DMS79 (cell line): ENCODE results near the gene PTPRU.

Source experiments
- DNase-seq: peaks from one replicate; lab custom pipeline; 2025; lab: John Stamatoyannopoulos, UW

PTPRU gene

DNA sequence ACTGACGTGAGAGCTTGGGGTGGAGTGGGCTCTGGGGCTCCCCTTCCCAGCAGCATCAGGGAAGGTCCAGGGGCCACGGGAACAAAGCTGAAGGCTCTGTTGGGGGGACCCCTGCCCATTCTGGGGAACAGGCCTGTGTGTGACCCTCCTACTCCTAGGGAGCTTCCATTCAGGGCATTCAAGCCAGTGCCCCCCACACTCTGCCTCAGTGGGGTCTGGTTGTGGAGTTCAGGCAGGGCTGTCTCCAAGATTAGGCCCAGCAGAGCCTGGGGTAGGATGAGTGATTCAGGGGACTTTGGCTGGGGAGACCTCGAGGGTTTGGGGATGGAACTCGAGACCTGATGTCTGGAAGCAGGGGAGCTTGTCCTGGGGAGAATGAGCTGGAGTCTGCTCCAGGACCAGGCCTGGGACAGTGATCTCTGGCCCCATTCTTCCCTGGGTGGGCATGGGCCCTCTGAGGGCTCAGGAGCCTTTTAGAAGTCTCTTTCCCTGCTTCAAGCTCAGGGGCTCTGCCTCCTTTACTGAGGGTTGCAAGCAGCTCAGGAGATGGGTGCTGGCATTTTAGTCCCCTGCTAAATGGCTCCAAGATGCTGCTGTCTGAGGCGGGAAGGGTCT, 81.7 kb downstream of the PTPRU start:
- DNase-seq: no peak

DNA sequence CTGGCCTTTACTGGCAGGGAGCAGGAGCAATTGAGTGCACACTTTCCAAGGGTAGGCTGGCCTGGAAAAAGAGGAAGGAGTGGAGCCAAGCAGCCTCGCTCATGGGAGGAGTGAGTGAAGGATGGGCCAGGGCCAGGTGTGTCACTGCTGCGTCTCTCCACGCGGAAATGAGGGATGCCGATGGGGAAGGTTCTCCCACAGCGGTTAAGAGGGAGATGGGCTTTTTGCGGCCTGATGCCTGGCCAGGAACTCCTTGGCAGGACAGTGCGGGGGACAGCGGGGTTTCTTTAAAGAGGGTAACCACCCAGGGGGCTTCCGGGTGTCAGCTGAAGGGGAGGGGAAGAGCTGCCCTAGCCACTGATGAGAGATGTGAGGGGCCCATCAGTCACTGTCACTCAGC, 82.4 kb downstream of the PTPRU start:
- DNase-seq: no peak

DNA sequence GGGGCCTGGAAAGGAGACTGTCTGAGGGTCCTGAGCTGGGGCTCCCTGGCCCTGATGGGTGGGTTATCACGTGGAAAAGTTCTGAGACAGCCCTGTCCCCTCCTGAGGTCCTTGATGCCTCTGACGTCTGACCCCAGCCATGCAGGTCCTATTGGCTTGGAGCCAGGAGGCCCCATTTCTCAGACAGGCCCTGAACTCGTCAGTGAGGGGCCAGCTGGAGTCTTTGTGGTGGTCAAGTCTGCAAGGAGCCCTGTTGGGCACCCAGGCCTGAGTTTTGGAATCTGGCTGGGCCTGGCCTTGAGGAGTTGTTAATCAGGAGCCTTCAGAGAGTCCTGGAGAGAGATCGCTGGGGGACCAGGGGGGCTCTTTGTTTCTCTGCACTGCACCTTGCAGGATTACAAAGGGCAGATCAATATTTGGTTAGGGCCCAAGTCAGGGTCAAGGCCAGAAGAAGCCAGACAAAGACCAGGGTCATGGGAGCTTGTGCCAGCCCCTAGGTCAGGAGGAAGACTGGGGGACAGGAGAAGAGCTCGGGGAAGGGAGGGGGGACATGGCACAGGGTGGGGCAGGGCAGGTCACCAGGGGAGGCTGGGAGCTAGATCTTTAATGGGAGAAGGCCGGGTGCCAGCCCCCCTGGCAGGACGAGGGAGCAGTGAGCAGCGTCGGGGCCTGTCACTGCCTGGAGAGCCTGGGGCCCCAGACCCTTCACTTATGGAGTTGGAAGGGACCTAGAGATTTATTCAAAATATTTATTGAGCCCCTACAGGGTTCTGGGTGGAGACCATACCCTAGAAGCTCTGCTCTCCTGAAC, 83.2 kb downstream of the PTPRU start:
- no peak for DNase-seq

DNA sequence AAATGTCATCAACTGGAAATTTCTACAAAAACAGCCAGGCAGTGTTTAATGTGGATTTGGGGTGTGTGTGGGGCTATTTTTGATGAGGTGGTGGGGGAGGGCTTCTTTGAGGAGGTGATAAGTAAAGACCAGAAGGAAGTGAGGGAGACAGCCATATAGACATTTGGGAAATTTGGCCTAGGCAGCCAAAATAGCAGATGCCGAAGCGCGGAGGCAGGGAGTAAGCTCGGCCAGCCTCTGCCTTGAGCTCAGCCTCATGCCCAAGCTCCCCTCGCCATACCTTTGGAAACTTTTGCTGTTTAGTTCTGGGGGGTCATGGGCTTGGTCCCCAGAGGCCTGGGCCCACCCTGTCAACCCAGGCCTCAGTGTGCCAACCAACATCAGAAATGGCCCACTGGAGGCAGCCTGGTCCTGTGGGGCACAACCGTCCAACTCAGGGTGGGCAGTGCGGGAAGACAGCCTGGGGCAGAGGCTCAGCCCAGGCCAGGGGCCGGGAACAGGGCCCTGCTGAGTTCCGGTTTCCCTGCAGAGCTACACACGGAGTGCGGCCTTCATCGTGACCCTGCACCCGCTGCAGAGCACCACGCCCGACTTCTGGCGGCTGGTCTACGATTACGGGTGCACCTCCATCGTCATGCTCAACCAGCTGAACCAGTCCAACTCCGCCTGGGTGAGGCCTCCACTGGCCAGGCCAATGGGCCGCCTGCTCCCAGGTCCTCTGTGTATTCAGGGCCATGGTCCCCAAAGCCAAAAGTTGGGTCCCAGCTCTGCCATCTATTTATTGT, 84.0 kb downstream of the PTPRU start:
- DNase-seq: no peak

DNA sequence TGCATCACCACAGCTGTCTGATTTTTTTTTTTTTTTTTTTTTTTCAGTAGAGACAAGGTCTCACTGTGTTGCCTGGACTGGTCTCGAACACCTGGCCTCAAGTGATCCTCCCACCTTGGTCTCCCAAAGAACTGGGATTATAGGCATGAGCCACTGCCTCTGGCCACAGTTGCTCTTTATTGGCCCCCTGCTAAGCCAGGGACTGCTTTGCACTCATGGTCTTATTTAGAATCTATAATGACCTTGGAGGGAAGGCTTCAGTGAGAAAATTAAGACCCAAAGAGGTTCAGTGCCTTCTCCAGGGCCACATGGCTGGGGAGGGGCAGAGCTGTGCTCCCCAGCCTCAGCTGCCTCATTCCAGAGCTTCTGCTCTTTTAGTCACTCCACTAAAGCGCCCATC, 84.9 kb downstream of the PTPRU start:
- no peak for DNase-seq

DNA sequence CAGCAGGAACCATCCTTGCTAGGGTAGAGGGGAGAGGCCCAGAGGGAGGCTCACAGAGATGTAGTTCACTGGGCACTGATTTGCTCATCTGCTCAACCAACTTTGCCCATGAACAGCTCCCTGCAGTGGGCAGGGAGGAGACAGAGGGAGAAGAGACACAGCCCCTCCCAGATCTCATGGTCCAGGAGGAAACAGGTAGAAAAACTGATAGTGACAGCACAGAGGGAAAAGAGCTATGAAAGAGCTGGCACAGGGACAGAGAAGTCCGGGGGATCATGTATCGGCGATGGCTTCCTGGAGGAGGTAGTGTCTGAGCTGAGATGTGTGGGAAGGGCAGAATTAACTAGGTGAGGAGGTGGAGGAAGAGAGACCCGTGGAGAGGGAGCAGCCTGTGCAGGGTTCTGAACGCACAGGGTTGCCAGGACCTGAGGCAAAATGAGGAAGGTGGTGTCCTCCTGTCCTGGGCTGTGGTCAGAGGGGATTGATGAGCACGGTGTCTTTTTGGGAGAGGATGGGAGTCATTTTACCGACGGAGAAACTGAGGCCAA, 85.9 kb downstream of the PTPRU start:
- DNase-seq: no peak

DNA sequence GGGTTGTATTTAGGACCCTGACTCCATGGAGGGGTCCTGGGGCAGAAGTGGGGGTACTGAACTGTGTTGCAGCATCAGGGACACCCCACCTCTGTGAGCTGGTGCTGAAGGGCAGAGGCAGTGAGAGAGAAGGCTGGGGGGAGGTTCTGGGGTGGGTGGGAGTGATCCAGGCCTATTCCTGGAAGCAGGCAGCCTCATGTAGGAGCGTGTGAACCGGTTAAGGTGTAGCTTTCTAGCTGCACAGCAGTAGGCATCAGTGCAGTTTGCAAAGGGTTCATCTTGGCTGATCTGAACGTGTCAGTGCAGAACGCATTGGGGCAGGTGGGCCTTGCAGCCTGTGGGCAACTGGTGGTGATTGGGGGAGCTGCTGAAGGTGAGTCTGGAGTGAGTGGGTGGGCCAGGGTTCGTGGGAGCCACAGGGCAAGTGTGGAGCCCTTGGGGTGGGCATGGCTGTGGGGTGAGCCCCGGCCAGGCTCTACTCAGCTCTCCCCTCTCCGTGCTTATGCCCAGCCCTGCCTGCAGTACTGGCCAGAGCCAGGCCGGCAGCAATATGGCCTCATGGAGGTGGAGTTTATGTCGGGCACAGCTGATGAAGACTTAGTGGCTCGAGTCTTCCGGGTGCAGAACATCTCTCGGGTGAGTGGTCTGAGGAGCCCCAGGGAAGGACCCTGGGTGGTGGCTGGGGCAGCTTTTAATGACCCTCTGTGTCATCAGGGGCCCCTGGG, 86.7 kb downstream of the PTPRU start:
- no peak for DNase-seq

DNA sequence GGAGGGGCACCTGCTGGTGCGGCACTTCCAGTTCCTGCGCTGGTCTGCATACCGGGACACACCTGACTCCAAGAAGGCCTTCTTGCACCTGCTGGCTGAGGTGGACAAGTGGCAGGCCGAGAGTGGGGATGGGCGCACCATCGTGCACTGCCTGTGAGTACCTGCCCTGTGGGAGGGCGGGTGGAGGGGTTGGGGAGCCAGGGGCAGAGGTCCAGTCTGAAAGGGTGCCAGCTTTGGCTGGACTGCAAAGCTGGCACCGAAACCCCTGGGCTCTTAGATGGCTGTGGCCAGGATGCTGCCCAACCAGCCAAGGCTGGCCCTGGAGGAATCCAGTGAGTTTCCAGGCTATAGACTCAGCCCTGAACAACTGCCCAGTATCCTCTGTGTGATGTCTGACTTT, 87.3 kb downstream of the PTPRU start:
- DNase-seq: no peak

DNA sequence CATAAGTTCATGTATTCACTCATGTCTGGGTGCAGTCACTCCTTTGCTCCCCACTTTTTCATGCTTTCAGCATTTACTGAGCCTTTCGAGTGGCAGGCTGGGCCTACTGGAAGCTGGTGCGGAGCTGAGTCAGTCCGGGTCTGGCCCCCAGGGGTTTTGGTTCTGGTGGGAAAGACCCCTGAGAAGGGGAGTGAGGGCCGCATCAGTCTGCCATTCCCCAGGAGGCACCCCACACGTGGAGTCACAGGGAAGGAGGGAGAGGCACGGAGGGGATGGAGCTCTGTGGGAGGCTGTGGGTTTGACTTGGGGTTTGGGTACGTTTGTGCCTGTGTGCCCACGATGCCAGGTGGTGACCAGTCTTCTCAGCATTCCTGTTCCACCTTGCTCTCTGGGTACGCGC, 87.9 kb downstream of the PTPRU start:
- no peak for DNase-seq

DNA sequence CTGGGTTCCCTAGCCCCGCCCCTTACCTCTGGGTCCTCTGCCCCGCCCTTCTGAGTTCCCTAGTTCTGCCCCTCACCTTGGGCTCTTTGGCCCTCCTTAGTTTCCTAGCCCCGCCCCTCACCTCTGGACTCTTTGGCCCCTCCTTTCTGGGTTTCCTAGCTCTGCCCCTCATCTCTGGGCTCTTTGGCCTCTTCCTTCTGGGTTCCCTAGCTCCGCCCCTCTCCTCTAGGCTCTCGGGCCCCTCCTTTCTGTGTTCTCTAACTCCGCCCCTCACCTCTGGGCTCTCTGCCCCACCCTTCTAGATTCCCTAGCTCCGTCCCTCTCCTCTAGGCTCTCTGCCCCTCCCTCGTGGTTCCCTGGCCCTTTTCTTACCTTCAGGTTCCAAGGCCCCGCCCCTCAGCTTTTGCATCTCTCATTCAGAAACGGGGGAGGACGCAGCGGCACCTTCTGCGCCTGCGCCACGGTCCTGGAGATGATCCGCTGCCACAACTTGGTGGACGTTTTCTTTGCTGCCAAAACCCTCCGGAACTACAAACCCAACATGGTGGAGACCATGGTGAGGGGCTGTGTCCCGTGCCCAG, 88.5 kb downstream of the PTPRU start:
- no peak for DNase-seq

DNA sequence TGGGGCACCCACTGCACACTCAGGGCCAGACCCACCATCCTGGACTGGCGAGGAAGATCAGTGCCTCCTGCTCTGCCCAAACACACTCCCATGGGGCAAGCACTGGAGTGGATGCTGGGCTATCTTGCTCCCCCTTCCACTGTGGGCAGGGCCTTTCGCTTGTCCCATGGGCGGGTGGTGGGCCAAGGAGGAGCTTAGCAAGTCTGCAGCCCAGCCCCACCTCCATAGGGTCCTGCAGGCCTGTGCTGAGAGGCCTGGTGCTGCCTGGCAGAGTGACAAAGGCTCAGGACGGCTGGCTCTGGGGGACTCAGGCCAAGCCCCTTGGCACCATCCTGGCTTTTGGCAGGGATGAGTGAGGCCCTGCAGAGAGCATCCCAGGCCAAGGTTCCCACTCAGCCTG, 89.4 kb downstream of the PTPRU start:
- DNase-seq: no peak

DNA sequence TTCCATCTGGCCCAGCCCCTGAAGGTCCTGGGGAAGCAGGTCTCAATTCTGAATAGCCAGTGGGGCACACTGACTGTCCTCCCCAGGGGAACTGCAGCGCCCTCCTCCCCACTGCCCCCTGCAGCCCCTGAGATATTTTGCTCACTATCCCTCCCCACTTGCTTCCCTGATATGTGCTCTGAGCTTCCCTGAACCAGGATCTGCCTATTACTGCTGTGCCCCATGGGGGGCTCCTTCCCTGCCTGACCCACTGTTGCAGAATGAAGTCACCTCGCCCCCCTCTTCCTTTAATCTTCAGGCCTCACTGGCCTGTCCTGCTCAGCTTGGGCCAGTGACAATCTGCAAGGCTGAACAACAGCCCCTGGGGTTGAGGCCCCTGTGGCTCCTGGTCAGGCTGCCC, 89.8 kb downstream of the PTPRU start:
- DNase-seq: no peak

DNA sequence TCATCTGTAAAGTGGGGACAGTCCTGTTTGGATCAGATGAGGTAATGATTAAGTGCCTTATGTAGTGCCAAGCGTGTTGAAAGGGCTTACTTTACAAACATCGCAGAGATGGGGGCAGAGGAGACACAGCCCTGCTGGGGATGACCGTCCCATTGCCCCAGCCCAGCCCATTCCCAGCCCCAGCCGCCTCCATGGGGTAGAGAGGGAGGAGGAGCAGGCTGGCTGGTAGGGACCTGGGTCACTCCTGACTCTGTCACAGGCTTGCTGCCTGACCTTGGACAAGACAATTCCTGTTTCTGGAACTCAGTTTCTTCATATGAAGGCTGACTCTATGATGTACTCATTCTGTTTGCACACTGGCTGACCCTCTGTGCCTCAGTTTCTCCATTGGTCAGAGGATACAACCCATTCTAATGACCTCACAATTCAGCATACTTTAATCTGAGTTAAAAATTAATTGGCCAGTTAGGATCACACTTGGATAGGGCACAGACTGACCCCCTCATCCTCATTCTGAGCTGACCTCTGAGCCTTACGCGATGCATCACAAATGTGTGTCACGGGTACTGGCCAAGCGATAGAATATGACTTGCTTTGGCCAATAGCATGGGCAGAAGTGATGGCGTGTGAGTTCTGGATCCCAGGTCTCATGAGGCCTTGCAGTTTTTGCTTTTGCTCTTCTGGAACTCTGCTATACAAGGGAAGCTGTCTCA, 91.1 kb downstream of the PTPRU start:
- no peak for DNase-seq

DNA sequence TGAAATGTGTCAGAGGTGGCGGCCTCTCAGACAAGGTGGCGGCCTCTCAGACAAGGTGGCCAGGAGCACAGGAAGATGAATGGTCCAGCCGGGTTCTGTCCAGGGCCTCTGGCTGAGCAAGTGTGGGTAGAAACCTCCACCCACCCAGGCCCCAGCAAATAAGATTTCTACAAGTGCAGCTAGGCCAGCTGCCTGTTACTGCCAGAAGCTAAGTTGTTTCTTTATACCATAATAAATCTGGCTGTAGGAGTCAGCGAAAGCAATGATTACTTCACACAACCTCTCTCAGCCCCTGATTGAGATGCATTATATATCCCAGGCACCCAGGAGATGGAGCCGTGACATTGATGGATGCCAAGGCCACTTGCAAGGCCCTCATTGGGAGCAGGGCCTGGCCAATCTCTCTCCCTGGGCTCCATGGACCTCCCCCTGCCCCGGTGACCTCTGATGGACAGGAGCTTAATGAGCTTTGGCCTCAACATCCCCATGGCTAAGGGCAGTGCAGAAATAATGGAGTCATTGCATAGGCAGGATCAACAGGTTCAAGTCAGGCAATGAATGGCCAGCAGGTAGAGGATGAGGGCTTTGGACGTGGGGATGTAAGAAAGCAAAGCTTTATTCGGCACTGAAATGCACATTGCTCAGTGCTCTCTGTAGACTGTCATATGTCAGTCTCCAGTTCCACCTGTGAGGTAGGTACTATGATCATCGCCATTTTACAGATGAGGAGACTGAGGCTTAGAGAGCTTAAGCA, 92.9 kb downstream of the PTPRU start:
- DNase-seq: no peak

DNA sequence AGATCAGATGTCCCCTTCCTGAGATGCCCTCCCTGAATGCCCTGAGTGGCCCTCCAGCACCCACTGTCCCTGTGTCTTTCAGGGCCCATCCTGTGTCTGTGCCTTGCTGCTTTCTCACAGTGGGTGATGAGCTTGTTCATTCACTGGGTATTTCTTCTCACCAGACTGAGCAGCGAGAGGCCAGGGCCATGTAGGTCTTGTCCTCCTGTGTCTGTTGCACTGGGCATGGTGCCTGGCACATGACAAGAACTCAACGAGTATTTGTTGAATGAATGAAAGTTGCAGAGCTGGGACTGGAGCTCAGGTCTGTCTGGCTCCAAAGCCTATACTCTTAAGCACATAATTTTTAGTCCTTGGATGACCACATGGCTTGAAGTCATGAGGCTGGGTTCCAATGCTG, 93.8 kb downstream of the PTPRU start:
- no peak for DNase-seq

DNA sequence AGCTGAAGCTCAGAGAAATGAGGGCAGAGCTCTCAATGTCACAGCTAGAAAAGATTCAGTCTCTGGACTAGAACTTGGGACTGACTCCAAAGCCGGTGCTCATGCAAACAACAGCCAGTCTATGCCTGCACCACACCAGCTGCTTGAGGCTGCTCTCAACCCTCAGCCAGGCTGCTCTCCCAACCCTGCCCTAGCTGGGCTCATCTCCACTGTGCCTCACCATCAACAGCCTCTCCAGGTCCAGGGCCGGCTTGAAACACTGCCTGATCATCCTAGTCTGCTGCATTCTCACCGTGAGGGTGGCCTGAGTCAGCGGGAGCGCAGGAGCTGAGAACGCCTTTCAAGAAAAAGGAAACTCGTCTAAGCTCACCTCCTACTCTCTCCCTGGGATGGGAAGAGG, 94.5 kb downstream of the PTPRU start:
- DNase-seq: no peak

DNA sequence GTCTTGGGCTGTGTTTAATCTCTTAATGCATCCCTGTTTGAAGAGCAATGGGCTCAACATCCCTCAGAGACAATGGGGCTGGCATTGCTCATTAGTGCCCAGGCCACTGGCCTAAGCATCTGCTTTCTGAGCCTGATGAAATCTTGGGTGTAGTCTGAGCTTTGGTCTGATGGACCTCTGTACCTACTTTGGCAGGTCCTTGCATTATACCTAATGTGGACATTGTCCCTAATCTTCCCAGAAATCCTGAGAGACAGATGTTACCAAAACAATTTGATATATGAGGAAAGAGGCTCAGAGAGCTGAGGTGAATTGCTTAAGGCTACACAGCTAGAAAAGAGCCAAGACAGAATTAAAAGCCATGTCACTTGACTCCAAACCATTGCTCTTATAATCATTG, 95.0 kb downstream of the PTPRU start:
- DNase-seq: no peak

DNA sequence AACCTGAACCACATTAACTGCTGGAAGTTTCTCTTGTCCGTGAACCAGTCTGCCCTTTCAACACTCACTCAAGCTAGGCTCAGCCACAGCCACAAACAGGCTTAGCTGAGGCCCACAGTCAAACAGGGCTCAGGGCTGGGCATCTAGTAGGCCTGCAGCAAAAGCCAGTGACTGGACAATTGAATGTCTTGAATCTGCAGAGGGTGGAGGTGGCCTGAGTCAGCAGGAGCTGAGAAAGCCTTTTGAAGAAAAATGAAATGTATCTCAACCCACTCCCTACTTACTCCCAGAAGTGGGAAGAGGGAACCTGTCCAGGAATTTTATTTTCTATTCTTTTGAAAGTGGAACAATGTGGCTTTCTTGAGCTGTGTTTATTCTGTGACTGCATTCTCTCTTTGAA, 95.4 kb downstream of the PTPRU start:
- DNase-seq: no peak

DNA sequence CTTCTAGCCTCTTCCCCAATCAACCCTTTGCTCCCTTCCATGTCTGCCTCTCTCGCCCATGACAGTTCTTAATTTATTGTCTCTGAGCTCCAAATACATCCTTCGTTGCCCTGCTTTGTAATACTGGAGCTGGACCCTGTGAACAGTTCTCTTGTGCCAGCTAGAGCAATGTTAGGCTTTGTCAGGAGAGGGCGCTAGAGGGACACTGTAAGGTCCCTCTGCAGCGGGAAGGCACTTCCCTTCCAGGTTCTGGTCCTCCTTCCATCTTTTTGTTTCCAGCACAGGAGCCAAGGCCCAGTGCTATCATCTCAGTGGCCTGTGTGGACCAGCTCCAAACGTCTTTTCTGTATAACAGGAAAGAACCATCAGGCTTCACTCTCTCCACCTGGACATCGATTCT, 95.9 kb downstream of the PTPRU start:
- no peak for DNase-seq

DNA sequence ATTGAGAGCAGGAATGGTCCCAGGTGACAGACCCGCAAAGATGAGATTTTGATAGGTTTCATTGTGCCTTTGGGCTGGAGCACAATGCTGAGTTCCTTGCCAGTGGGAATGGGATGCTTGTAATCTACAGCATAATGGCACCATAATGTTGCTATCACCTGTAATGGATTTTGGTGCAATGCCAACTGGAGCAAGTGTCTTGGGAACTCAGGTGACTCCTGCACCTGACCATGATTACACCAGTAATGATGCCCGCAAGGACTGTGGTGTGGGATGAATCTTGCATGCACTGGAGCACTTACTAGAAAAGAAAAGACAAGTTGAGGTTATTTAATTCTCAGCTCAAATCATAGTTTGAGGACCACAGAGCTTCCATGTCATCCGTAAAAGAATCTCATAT, 96.7 kb downstream of the PTPRU start:
- DNase-seq: peak; percentile 36
